Fibroblast of villous mesenchyme (primary cell): ENCODE data around the gene IL18BP. TPM values are rescaled to one million over a fixed set of nuclear protein-coding genes. Genes with fewer than 3 reads are reported as not detected.

Experiments
- DNase-seq: peaks from one replicate; pipeline ENCODE4 v3.0.0-alpha.2; 2010; ENCODE audit warnings: low read depth
- H3K4me3 ChIP-seq: 2 replicates; pipeline ENCODE4 v1.5.1; 2011; ENCODE audit warnings: low read depth, mild to moderate bottlenecking, low read length
- CTCF ChIP-seq: IDR thresholded peaks from 2 replicates; pipeline ENCODE4 v1.5.1; 2012; ENCODE audit warnings: low read depth, mild to moderate bottlenecking, low read length; ENCODE audit not compliant: insufficient read depth
- total RNA-seq: library from RNA; depleted of rRNA; stranded (reverse); fragments of >200 nt; gene quantifications from 2 replicates; pipeline ENCODE4 v1.2.3, GENCODE V29; 2012

The IL18BP gene
- total RNA-seq, 1 donor = 2.6 TPM

GRCh38 chr11:71986131-71986530 lies 12.6 kb upstream of the IL18BP start:
- DNase-seq = no peak
- H3K4me3 ChIP-seq = no peak overlapping the region
- no peak for TF ChIP-seq CTCF

DNA sequence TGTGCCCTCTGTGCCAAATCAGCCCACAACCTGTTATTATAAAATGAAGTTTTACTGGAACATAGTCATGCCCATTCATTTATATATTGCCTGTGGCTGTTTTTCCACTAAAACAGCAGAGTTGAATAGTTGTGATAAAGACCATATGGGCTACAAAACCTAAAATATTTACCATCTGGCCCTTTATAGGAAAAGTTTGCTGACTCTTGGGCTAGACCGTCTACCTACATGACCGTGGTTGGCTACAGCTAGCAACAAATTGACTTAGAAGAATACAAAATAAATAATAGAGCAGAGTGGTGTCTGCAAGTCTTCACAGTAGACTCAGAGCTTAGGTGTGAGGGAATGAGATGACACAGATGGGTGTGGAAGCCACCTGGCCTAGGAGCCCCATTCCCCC lies 11.2 kb upstream of the IL18BP start:
- DNase-seq = peak; percentile 53
- TF ChIP-seq CTCF = no peak
- no peak overlapping the region for H3K4me3 ChIP-seq

DNA sequence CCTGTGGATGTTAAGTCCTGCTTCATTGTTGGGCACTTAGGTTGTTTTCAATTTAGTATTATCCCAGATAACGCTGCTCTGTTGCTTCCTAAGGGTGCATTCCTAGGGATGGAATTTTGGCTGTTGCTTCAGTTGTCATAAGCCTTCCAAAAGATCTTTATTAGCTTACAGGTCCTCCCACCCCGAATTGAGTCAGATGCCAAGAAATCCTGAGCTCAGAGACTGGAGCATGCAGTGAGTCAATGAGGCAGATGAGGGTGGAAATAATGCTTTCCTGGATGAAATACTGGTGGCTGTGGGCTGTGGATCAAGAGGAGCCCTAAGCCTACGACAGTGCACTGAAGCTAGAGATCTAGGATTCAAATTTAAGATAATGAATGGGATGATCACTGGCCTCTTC lies 10.7 kb upstream of the IL18BP start:
- no peak overlapping the region for H3K4me3 ChIP-seq
- DNase-seq = peak; percentile 83
- TF ChIP-seq CTCF = no peak

DNA sequence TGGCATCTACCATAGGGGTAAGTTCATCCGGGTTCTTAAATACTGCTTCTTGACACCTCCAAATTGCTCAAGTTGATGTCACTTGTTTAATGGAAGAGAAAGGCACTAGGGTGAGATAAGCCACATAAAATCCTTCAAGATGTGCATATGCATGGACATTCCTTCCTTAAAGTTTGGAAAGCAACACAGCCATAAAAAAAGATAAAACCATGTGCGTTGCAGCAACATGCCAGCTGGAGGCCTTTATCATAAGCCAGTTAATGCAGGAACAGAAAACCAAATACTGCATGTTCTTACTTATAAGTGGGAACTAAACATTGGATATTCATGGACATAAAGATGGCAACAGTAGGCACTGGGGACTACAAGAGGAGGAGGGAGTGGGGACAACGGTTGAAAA lies 8.0 kb upstream of the IL18BP start:
- DNase-seq = peak; percentile 81
- no peak overlapping the region for H3K4me3 ChIP-seq
- no peak for TF ChIP-seq CTCF

DNA sequence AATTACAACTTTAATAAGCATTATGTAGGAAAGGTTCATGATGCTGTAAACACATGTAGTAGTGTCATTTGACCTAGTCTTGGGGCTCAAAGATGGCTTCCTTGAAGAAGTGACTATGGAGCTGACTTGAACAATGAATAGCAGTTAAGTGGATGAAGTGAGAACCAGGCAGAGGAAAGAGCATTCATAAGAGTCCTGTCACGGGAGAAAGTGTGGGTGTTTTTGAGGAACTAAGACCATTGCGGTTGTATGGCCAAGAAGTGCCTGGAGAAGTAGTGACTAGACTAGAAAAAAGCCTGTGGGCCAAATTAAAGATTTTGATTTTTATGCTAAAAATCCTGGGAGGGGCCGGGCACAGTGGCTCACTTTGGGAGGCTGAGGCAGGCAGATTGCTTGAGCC lies 7.2 kb upstream of the IL18BP start:
- DNase-seq = no peak
- H3K4me3 ChIP-seq = no peak overlapping the region
- no peak for TF ChIP-seq CTCF

DNA sequence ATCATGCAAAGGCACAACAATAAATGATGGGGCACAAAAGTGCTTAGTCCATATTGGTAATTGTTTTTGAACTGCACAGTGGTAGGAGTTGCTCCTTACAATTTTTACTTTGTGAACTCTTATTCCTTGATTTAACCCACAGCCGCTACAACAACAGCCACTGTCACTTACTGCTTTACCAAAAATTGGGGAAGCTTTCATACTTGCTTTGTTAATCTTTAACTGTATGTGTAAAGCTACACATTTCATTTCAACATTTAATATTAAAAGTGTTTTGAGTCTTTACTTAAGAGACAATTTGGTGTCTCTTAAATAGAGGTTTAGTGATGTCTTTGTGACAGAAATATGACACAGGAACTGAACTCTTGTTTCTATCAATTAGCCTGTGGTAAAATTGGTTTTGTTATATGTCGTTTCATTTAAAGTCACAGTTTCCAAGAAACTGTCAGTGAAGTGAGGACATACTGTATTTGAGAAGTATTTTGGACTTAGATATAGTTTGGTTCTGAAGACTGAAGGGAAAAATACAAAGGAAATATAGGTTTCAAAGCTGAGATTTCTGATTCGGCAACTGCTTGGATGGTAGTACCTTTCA lies 6.5 kb upstream of the IL18BP start:
- no peak for TF ChIP-seq CTCF
- H3K4me3 ChIP-seq = no peak overlapping the region
- no peak for DNase-seq

DNA sequence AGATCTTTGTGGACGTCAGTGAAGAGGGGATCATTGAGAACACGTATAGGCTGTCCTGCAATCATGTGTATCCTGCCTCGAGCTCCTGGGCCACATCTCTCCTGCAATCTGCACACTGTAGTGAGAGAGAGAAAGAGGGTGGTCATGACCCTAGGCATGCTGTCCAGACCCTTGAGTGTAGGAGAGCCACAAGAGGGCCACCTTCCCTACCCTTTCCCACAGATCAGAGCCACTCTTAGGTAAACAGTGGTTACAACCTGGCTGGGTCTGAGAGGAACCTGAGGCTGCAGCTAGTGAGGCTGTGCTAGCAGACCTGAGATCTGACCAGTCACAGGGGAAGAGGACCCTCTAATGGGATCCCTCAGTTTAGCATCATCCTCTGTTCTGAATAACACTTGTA lies 3.9 kb upstream of the IL18BP start:
- TF ChIP-seq CTCF = no peak
- no peak for DNase-seq
- H3K4me3 ChIP-seq = no peak overlapping the region
